Choroid plexus epithelial cell (primary cell): ENCODE measurements around the gene EGFR.

ENCODE experiments used
- DNase-seq: peaks from one replicate; pipeline ENCODE4 v3.0.0-alpha.2; 2010; ENCODE audit warnings: low read depth
- H3K4me3 ChIP-seq: 2 replicates; pipeline ENCODE4 v1.5.1; 2011; ENCODE audit warnings: low read depth, mild to moderate bottlenecking, control low read depth, low read length, moderate library complexity
- CTCF ChIP-seq: conservative IDR thresholded peaks from 2 replicates; pipeline ENCODE4 v1.5.1; 2011; ENCODE audit warnings: low read depth, mild to moderate bottlenecking, control low read depth, inconsistent platforms, low read length, moderate library complexity

The EGFR gene

GRCh38 chr7:55119571-55119970 is 100.8 kb downstream of the EGFR start:
- DNase-seq, result no peak

GRCh38 chr7:55120074-55120473 is 101.3 kb downstream of the EGFR start:
- no peak for DNase-seq
- TF ChIP-seq CTCF, result no peak
- H3K4me3 ChIP-seq, result no peak overlapping the region

More at GRCh38 chr7:55119571-55119970, 100.8 kb downstream of the EGFR start:
- no peak for TF ChIP-seq CTCF
- H3K4me3 ChIP-seq, result no peak overlapping the region

- no peak overlapping the region for H3K4me3 ChIP-seq
- no peak for TF ChIP-seq CTCF
- peak; percentile 68 for DNase-seq
Measured at GRCh38 chr7:55120501-55121198, 101.8 kb downstream of the EGFR start.

GRCh38 chr7:55121249-55121648 is 102.4 kb downstream of the EGFR start:
- no peak for TF ChIP-seq CTCF
- DNase-seq, result no peak
- no peak overlapping the region for H3K4me3 ChIP-seq

GRCh38 chr7:55122263-55122662 is 103.4 kb downstream of the EGFR start:
- DNase-seq, result no peak
- TF ChIP-seq CTCF, result no peak
- H3K4me3 ChIP-seq, result no peak overlapping the region

GRCh38 chr7:55124989-55125875 is 106.4 kb downstream of the EGFR start:
- TF ChIP-seq CTCF, result peak; percentile 8
- H3K4me3 ChIP-seq, result no peak overlapping the region
- no peak for DNase-seq
